PC-3 (cell line): ENCODE data around the gene CCDC116. TPM values are rescaled to one million over a fixed set of nuclear protein-coding genes. Genes with fewer than 3 reads are reported as not detected.

Experiments
- ATAC-seq: fragments of 200-7000 bp; cut with Tn5 transposase; 2 replicates; pipeline ENCODE4 v1.9.1; 2020; ENCODE audit warnings: mild to moderate bottlenecking, moderate library complexity
- BruUV-seq: library from RNA; stranded (reverse); fragments of 400-500 nt; replicated peaks from 2 replicates; lab custom pipeline; 2021; lab: Mats Ljungman, UMichigan
- CTCF ChIA-PET: fragments of 300-600 bp; sonication (Branson Sonifier 250); formaldehyde crosslinking; loops from one replicate; lab custom pipeline; 2022; ENCODE audit warnings: antibody characterized with exemption; lab: Charles Lee
- POLR2A ChIA-PET: fragments of 300-600 bp; sonication (Branson Sonifier 250); formaldehyde crosslinking; loops from one replicate; lab custom pipeline; 2022; ENCODE audit warnings: antibody characterized with exemption; ENCODE audit not compliant: unreplicated experiment; lab: Charles Lee
- DNase-seq: peaks from one replicate; pipeline ENCODE4 v3.0.0-alpha.2; 2015
- H2AFZ ChIP-seq: fragments of 300-600 bp; sonication (generic); 2 replicates; pipeline ENCODE4 v1.6.0; 2016; ENCODE audit warnings: antibody characterized with exemption, low read length
- H3F3A ChIP-seq: fragments of 300-600 bp; sonication (generic); one replicate; pipeline ENCODE4 v1.6.0; 2017; ENCODE audit warnings: antibody characterized with exemption, low read length, control low read depth, mild to moderate bottlenecking; ENCODE audit not compliant: unreplicated experiment
- H3K27ac ChIP-seq: fragments of 300-600 bp; sonication (generic); 2 replicates; pipeline ENCODE4 v1.5.1; 2016; ENCODE audit warnings: mild to moderate bottlenecking, low read length
- H3K27me3 ChIP-seq: fragments of 300-600 bp; sonication (generic); 2 replicates; pipeline ENCODE4 v1.6.1; 2016; ENCODE audit warnings: low read length, mixed read lengths
- H3K36me3 ChIP-seq: fragments of 300-600 bp; sonication (generic); 2 replicates; pipeline ENCODE4 v1.6.1; 2016; ENCODE audit warnings: low read depth, mixed run types, low read length, mixed read lengths
- H3K4me1 ChIP-seq: fragments of 300-600 bp; sonication (generic); 2 replicates; pipeline ENCODE4 v1.5.1; 2016; ENCODE audit warnings: low read length; ENCODE audit not compliant: insufficient read depth
- H3K4me2 ChIP-seq: fragments of 300-600 bp; sonication (generic); 2 replicates; pipeline ENCODE4 v1.6.0; 2016; ENCODE audit warnings: low read length
- H3K4me3 ChIP-seq: fragments of 300-600 bp; sonication (generic); 2 replicates; pipeline ENCODE4 v1.5.1; 2016; ENCODE audit warnings: mild to moderate bottlenecking, low read length, mixed read lengths
- H3K79me2 ChIP-seq: fragments of 300-600 bp; sonication (generic); 2 replicates; pipeline ENCODE4 v1.6.1; 2017; ENCODE audit warnings: low read length, mixed read lengths
- H3K9ac ChIP-seq: fragments of 300-600 bp; sonication (generic); 2 replicates; pipeline ENCODE4 v1.6.0; 2016; ENCODE audit warnings: mild to moderate bottlenecking, low read length
- H3K9me2 ChIP-seq: fragments of 300-600 bp; sonication (generic); replicated peaks from 2 replicates; pipeline ENCODE4 v1.6.1; 2016; ENCODE audit warnings: mixed run types, low read length, mixed read lengths
- H3K9me3 ChIP-seq: fragments of 300-600 bp; sonication (generic); 2 replicates; pipeline ENCODE4 v1.6.1; 2016; ENCODE audit warnings: low read length, mixed read lengths
- H4K20me1 ChIP-seq: fragments of 300-600 bp; sonication (generic); 2 replicates; pipeline ENCODE4 v1.6.1; 2016; ENCODE audit warnings: low read length, mixed read lengths
- CTCF ChIP-seq: fragments of 300-600 bp; sonication (generic); conservative IDR thresholded peaks from 2 replicates; pipeline ENCODE4 v1.5.1; 2017; ENCODE audit warnings: antibody characterized with exemption, low read depth, mild to moderate bottlenecking, low read length
- EZH2 ChIP-seq: fragments of 300-600 bp; sonication (generic); IDR thresholded peaks from one replicate; pipeline ENCODE4 v1.6.1; 2017; ENCODE audit warnings: antibody characterized with exemption, mild to moderate bottlenecking, low read length; ENCODE audit not compliant: unreplicated experiment
- EZH2phosphoT487 ChIP-seq: fragments of 300-600 bp; sonication (generic); IDR thresholded peaks from 2 replicates; pipeline ENCODE4 v1.6.1; 2018; ENCODE audit warnings: mild to moderate bottlenecking, antibody characterized with exemption, low read length, borderline replicate concordance
- intact Hi-C: fragments of 100-400 bp; cut with micrococcal nuclease; formaldehyde crosslinking; loops from 2 replicates; pipeline ENCODE4 v1.9.0; 2023
- total RNA-seq: library from RNA; depleted of rRNA; stranded (reverse); fragments of >200 nt; gene quantifications from 2 replicates; pipeline ENCODE4 v1.2.3, GENCODE V29; 2014

Gene CCDC116
- total RNA-seq, 1 experiment from 2014 or later: not detected

GRCh38 chr22:21626735-21627469, 5.7 kb upstream of the CCDC116 start:
- no peak overlapping the region for H2AFZ ChIP-seq
- CTCF ChIA-PET: no interaction called here
- no peak for TF ChIP-seq EZH2phosphoT487
- TF ChIP-seq EZH2: no peak
- TF ChIP-seq CTCF: no peak
- H3K27ac ChIP-seq: no peak overlapping the region
- H4K20me1 ChIP-seq: no peaks in the 10 kb centered on the region
- no peak for ATAC-seq
- POLR2A ChIA-PET: interaction anchor here (0.6 kb wide), 1 partner anchor 15 kb away, joined by 3 read pairs; no protein-coding TSS in a partner anchor
- H3K79me2 ChIP-seq: peaks cover 48% of the 10 kb centered on the region
- peak overlapping the region; percentile 16; the same call in 1 of the 2 replicates for H3K4me2 ChIP-seq
- H3K4me3 ChIP-seq: no peak overlapping the region
- no peaks in the 10 kb centered on the region for H3K9me3 ChIP-seq
- H3K9ac ChIP-seq: no peak overlapping the region
- no peaks in the 10 kb centered on the region for H3K9me2 ChIP-seq
- no peak for DNase-seq
- H3K4me1 ChIP-seq: peaks cover 10% of the 10 kb centered on the region
- peaks cover 7% of the 10 kb centered on the region; the same call in 1 of the 2 replicates for H3K36me3 ChIP-seq
- no peaks in the 10 kb centered on the region for H3K27me3 ChIP-seq
- intact Hi-C loops: no loop called here
- BruUV-seq: no TSS peak
- H3F3A ChIP-seq: no peaks in the 10 kb centered on the region

GRCh38 chr22:21628386-21629254, 3.9 kb upstream of the CCDC116 start:
- no peak for TF ChIP-seq EZH2phosphoT487
- TF ChIP-seq CTCF: no peak
- no peak for TF ChIP-seq EZH2
- Histone ChIP-seq H3K4me3 (peak overlapping the region; percentile 96), H3K79me2 (peaks cover 40% of the 10 kb centered on the region), H3K27me3 (no peaks in the 10 kb centered on the region), H3F3A (no peaks in the 10 kb centered on the region), H2AFZ (no peak overlapping the region), H3K27ac (peak overlapping the region; percentile 81), H3K4me2 (peak overlapping the region; percentile 99), H3K9ac (peak overlapping the region; percentile 100), H3K9me2 (no peaks in the 10 kb centered on the region), H3K36me3 (peaks cover 3% of the 10 kb centered on the region; the same call in 1 of the 2 replicates), H4K20me1 (no peaks in the 10 kb centered on the region), H3K4me1 (peaks cover 10% of the 10 kb centered on the region), H3K9me3 (no peaks in the 10 kb centered on the region)
- intact Hi-C loops: no loop called here
- BruUV-seq: no TSS peak
- ChIA-PET POLR2A (interaction anchor here (0.5 to 1.2 kb wide), 6 partner anchors 13 to 626 kb away, joined by 3 to 7 read pairs (median 3); partner anchors contain the start of gene SDF2L1), CTCF (interaction anchor here (0.6 to 1.4 kb wide), 3 partner anchors 13 to 18 kb away, joined by 3 to 15 read pairs (median 6); partner anchors contain the start of gene SDF2L1)
- ATAC-seq (no peak; the same call in 1 of the 2 replicates), DNase-seq (no peak)
